Fibroblast of pulmonary artery (primary cell): ENCODE measurements around the gene FOXK2.
A peak's percentile ranks its signal among the peaks of the same experiment; 100 is the strongest.

Source experiments
- DNase-seq: peaks from one replicate; pipeline ENCODE4 v3.0.0-alpha.2; 2010; ENCODE audit warnings: low read depth
- H3K4me3 ChIP-seq: replicated peaks from 2 replicates; pipeline ENCODE4 v1.5.1; 2011; ENCODE audit warnings: low read depth, mild to moderate bottlenecking, control low read depth, low read length, moderate library complexity
- TF ChIP-seq, protein P1 (sequence below): IDR thresholded peaks from 2 replicates; pipeline ENCODE4 v1.5.1; 2011; ENCODE audit warnings: mild to moderate bottlenecking, control low read depth, low read length, inconsistent platforms; ENCODE audit errors: missing control alignments

FOXK2 gene

DNA sequence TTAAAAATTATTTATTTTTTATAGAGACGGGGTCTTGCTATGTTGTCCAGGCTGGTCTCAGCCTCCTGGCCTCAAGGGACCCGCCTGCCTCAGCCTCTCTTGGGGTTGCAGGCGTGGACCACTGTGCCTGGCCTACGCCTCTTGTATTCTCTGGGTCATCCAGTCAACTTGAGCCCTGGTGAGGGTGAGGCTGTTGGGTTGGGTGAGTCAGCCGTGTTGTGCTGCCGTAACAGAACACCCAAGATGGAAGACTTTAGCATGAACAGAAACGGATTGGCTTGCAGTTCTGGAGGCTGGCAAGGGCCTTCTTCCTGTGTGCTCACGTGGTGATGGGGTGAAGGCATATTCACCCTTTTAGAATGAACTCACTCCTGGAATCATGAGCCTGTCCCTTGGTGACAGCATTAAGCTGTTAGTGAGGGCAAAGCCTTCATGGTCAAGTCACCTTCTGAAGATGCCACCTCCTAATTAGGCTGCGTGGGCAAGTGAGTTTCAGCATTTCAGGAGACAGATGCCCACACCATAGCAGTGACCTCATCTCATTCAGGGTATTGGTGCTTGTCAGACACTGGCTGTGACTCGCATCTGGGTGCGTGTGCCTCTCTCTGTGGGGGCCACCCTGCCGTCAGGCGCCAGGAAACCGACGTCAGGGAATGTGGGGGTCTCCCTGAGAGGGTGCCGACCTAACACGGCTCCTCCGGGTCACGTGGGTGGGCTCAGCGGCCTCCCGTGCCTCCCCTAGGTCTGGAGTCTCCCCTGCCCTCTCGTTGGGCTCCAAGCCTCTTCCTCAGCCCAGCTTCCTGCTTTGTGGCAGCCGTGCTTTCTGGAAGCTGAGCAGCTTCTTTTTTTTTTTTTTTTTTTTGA is 79.0 kb downstream of the FOXK2 start:
- DNase-seq, result peak; percentile 39
- TF ChIP-seq, protein P1, sequence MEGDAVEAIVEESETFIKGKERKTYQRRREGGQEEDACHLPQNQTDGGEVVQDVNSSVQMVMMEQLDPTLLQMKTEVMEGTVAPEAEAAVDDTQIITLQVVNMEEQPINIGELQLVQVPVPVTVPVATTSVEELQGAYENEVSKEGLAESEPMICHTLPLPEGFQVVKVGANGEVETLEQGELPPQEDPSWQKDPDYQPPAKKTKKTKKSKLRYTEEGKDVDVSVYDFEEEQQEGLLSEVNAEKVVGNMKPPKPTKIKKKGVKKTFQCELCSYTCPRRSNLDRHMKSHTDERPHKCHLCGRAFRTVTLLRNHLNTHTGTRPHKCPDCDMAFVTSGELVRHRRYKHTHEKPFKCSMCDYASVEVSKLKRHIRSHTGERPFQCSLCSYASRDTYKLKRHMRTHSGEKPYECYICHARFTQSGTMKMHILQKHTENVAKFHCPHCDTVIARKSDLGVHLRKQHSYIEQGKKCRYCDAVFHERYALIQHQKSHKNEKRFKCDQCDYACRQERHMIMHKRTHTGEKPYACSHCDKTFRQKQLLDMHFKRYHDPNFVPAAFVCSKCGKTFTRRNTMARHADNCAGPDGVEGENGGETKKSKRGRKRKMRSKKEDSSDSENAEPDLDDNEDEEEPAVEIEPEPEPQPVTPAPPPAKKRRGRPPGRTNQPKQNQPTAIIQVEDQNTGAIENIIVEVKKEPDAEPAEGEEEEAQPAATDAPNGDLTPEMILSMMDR, result no peak
- no peak overlapping the region for H3K4me3 ChIP-seq

DNA sequence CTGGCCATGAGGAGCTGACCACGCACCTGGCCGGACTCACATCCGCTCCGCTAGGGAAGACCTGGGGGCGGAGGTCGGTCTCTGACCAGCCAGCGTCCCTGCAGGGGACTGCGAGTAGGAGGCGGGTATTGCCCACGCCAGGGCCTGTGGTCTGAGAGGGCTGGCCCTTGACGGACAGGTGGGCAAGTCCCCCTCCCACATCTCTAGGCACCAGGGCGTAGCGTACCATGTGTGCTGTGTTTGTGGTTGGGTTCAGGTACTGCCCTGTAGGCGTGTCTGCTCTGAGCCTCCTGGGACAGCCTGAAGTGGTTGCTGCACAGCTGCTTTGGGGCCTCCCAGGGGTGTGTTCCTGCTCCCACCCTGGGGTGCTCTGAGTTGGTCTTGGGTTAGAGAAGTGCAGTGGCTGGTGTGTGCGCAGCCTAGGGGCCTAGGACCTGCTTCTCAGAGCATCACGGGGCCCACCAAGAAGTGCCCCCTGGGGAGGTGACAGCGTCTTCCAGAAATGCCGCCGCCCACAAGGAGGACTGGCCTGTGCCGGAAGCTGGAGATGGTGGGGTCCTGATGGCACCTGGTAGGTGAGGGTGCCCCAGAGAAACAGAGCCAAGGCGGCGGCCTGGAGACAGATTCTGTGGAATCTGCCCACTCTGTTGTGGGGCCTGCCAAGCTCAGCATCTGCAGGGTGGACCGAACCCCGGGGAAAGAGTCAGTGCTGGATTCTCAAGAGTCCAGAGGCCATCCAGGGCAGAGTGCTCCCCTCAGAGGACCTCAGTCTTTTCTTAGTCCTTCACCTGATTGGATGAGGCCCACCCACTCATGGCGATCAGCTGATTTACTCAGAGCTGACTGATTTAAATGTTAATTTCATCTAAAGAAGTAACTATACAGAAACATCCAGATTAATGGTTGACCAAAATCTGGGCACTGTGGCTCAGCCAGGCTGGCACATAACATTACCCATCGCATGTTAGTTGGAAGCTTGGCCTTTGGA is 80.4 kb downstream of the FOXK2 start:
- DNase-seq, result no peak
- H3K4me3 ChIP-seq, result no peak overlapping the region
- TF ChIP-seq, protein P1, result no peak

DNA sequence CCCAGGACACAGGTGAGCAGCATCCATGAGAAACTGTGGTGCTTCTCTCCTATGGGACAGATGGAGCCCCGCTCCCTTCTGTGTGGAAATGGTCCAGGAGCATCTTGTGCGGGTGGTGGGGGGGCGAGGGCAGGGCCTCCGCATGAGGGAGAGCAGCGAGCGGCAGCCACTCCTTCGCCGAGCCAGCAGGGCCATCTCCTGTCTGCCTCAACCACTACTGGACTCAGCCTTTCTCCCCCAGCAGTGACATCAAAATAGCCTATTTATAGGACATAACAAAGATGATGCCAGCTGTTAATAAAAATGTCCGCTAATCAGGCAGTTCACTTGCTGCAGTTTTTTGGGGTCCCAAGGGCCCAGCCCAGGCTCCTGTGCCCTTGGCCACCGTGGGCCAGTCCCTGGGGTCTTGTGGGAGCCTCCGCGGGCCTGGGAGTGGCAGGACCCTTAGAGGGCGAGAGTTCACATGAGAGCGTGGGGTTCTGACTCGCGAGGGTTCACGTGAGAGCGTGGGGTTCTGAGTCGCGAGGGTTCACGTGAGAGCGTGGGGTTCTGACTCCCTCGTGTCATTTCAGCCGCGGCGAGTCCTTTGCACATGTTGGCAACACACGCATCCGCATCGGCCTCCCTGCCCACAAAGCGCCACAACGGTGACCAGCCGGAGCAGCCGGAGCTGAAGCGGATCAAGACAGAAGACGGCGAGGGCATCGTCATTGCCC is 81.4 kb downstream of the FOXK2 start:
- no peak for DNase-seq
- H3K4me3 ChIP-seq, result no peak overlapping the region
- TF ChIP-seq, protein P1, result no peak

DNA sequence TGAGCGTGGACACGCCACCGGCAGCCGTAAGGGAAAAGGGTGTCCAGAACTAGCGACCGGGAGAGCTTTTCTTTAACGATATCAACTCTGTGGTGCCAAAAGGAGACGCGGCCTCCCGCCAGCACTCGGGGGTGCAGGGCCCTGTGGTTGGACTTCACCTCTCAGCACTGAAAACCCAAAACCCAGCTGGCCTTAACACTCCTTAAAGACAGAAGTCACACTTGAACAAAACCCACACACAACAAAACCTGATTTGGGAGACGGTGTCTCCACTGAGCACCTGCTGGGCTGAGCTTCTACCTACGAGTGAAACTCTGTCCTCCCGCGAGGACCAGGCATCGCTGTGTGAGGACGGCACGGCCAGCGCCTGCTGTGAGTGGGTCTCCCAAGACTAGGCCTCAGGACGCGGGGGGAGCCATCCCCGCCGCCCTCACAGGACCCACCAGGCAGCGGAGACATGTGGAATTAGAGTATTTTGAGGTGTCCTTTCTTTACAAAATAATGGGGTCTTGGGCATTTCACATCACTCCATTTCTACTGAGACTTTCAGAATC is 82.0 kb downstream of the FOXK2 start:
- no peak for DNase-seq
- TF ChIP-seq, protein P1, result no peak

DNA sequence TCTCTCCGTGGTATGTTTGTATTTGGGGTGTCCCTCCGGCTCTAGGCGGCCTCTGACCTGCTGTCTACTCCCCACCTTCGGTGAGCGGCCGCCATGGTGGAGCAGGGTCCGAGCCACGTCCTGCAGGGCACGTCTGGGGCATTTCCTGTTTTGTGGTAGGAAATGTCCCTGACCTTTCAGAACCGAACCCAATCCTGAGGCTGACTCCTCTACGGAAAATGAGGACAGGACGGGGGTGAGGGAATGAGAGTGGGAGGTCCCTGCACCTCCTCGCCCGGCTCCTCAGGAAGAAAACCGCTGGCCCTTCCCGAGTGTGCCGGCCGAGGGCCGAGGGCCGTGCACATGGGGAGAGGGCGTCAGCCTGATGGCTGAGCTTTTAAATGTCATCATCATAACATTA is 83.0 kb downstream of the FOXK2 start:
- no peak overlapping the region for H3K4me3 ChIP-seq
- TF ChIP-seq, protein P1, result no peak
- no peak for DNase-seq

More for the DNA sequence above, 82.0 kb downstream of the FOXK2 start:
- no peak overlapping the region for H3K4me3 ChIP-seq
